Measurements from ENCODE around the gene NOL9. TPM values are rescaled to one million over a fixed set of nuclear protein-coding genes. Genes with fewer than 3 reads are reported as not detected.

The NOL9 gene
- total and polyA plus RNA-seq, 2 of the 13 experiments (the other 11 are each of a cell fraction or from before 2014, with no cell fraction given) = 18.0 to 24.7 TPM

DNA sequence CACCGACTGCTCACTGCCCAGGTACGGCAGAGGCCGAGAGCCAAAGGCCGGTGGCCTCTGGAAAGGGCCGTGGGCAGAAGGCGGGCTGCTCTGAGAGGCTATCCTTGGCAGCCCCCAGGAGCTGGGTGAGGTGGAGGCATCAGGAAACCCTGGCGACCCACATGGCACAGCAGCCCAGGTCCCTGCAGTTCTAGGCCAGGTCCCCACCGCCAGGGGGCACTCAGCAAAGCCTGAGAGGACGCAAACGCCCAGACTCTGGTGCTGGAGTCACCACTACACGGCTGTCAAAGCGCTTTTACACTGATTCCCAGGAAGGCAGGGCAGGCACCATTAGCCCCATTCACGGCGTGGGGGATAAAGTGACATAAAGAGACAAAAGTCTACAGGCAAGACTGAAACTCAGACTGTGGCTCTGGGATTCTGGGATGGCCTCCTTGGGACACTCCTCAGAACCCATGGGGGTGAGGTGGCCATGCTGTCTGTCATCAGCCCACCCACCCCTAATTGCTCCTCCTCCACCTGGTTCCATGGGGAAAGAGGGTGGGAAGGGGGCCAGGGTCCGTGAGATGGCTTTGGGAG is 67.8 kb downstream of the NOL9 start (continued):
- TF ChIP-seq, protein P1, sequence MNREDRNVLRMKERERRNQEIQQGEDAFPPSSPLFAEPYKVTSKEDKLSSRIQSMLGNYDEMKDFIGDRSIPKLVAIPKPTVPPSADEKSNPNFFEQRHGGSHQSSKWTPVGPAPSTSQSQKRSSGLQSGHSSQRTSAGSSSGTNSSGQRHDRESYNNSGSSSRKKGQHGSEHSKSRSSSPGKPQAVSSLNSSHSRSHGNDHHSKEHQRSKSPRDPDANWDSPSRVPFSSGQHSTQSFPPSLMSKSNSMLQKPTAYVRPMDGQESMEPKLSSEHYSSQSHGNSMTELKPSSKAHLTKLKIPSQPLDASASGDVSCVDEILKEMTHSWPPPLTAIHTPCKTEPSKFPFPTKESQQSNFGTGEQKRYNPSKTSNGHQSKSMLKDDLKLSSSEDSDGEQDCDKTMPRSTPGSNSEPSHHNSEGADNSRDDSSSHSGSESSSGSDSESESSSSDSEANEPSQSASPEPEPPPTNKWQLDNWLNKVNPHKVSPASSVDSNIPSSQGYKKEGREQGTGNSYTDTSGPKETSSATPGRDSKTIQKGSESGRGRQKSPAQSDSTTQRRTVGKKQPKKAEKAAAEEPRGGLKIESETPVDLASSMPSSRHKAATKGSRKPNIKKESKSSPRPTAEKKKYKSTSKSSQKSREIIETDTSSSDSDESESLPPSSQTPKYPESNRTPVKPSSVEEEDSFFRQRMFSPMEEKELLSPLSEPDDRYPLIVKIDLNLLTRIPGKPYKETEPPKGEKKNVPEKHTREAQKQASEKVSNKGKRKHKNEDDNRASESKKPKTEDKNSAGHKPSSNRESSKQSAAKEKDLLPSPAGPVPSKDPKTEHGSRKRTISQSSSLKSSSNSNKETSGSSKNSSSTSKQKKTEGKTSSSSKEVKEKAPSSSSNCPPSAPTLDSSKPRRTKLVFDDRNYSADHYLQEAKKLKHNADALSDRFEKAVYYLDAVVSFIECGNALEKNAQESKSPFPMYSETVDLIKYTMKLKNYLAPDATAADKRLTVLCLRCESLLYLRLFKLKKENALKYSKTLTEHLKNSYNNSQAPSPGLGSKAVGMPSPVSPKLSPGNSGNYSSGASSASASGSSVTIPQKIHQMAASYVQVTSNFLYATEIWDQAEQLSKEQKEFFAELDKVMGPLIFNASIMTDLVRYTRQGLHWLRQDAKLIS (CRISPR knock-in tag; IDR thresholded peaks at IDR 0.05) = no peak
- TF ChIP-seq ZNF441 (CRISPR knock-in tag; IDR thresholded peaks at IDR 0.05; ENCODE audit: borderline replicate concordance) (no peak), KLF15 (CRISPR knock-in tag; IDR thresholded peaks at IDR 0.05; ENCODE audit: borderline replicate concordance) (no peak), FOXK1 (CRISPR knock-in tag; IDR thresholded peaks at IDR 0.05; ENCODE audit: borderline replicate concordance, low read depth) (peak; percentile 39; the same call in 1 of the 2 replicates), ZNF749 (CRISPR knock-in tag; IDR thresholded peaks at IDR 0.05; ENCODE audit: borderline replicate concordance) (no peak), ADNP (CRISPR knock-in tag; IDR thresholded peaks at IDR 0.05) (no peak), ONECUT2 (CRISPR knock-in tag; IDR thresholded peaks at IDR 0.05) (no peak), ZNF317 (CRISPR knock-in tag; IDR thresholded peaks at IDR 0.05) (no peak), ZNF331 (CRISPR knock-in tag; IDR thresholded peaks at IDR 0.05) (no peak), CBX2 (IDR thresholded peaks at IDR 0.05; ENCODE audit: low read depth, low read length) (no peak), CBX2 (CRISPR knock-in tag; IDR thresholded peaks at IDR 0.05; ENCODE audit: low read depth) (no peak), KDM6A (CRISPR knock-in tag; IDR thresholded peaks at IDR 0.05; ENCODE audit: low read depth) (no peak), SP1 (IDR thresholded peaks at IDR 0.05) (no peak), SP1 (CRISPR knock-in tag; IDR thresholded peaks at IDR 0.05) (peak; percentile 28; the same call in 1 of the 2 replicates), MAFK (conservative IDR thresholded peaks at IDR 0.05 in 1 of 2, IDR thresholded peaks at IDR 0.05 in 1 of 2; ENCODE audit: low read length in 2 of 2) (no peak), ZNF83 (CRISPR knock-in tag; IDR thresholded peaks at IDR 0.05; ENCODE audit: borderline replicate concordance) (no peak), POLR2AphosphoS2 (IDR thresholded peaks at IDR 0.05; ENCODE audit: low read depth, low read length) (no peak)
- TF ChIP-seq, protein P2, sequence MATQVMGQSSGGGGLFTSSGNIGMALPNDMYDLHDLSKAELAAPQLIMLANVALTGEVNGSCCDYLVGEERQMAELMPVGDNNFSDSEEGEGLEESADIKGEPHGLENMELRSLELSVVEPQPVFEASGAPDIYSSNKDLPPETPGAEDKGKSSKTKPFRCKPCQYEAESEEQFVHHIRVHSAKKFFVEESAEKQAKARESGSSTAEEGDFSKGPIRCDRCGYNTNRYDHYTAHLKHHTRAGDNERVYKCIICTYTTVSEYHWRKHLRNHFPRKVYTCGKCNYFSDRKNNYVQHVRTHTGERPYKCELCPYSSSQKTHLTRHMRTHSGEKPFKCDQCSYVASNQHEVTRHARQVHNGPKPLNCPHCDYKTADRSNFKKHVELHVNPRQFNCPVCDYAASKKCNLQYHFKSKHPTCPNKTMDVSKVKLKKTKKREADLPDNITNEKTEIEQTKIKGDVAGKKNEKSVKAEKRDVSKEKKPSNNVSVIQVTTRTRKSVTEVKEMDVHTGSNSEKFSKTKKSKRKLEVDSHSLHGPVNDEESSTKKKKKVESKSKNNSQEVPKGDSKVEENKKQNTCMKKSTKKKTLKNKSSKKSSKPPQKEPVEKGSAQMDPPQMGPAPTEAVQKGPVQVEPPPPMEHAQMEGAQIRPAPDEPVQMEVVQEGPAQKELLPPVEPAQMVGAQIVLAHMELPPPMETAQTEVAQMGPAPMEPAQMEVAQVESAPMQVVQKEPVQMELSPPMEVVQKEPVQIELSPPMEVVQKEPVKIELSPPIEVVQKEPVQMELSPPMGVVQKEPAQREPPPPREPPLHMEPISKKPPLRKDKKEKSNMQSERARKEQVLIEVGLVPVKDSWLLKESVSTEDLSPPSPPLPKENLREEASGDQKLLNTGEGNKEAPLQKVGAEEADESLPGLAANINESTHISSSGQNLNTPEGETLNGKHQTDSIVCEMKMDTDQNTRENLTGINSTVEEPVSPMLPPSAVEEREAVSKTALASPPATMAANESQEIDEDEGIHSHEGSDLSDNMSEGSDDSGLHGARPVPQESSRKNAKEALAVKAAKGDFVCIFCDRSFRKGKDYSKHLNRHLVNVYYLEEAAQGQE (IDR thresholded peaks at IDR 0.05; ENCODE audit: borderline replicate concordance in 1 of 2, low read depth in 1 of 2, low read length in 2 of 2) = no peak
- TF ChIP-seq, protein P3, sequence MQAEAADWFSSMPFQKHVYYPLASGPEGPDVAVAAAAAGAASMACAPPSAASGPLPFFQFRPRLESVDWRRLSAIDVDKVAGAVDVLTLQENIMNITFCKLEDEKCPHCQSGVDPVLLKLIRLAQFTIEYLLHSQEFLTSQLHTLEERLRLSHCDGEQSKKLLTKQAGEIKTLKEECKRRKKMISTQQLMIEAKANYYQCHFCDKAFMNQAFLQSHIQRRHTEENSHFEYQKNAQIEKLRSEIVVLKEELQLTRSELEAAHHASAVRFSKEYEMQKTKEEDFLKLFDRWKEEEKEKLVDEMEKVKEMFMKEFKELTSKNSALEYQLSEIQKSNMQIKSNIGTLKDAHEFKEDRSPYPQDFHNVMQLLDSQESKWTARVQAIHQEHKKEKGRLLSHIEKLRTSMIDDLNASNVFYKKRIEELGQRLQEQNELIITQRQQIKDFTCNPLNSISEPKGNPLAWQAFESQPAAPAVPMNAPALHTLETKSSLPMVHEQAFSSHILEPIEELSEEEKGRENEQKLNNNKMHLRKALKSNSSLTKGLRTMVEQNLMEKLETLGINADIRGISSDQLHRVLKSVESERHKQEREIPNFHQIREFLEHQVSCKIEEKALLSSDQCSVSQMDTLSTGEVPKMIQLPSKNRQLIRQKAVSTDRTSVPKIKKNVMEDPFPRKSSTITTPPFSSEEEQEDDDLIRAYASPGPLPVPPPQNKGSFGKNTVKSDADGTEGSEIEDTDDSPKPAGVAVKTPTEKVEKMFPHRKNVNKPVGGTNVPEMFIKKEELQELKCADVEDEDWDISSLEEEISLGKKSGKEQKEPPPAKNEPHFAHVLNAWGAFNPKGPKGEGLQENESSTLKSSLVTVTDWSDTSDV (CRISPR knock-in tag; IDR thresholded peaks at IDR 0.05) = no peak
